ENCODE results near the gene CCDC198. TPM values are rescaled to one million over a fixed set of nuclear protein-coding genes. Genes with fewer than 3 reads are reported as not detected.

The CCDC198 gene
- total RNA-seq, 4 donors from 2014 or later: not detected

DNA sequence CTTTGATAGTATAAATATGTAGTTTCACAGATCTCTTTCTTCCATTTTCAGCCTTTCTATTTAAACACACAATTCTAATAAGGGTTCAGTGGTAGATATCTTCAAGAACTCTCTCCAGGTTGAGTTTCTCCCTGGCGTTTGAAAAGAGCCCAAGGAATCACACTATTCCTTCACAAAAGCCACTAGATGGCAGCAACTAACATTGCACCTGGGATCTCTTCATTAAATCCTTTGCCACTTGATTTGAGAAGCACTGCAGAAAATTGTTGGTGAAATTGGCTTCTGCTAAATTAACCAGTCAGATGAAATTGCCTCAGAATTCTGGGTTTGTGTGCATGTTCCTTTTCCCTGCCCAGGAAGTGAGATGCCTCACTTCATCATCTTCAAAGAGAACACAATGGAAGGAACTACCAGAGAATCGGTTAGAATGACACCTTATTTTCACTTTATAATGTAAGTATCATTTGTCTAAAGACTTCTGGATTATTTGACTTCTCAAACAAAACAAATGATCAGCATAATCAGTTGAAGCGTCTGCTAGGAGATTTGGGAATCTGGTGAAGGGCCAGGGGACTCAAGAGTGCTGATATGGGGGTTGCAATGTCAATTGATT lies 6.8 kb downstream of the CCDC198 start:
- no peak for ATAC-seq
- H3K27ac ChIP-seq: no peak overlapping the region
- no peaks in the 10 kb centered on the region for H3K27me3 ChIP-seq
- H3K4me1 ChIP-seq: no peaks in the 10 kb centered on the region
- no peaks in the 10 kb centered on the region for H3K36me3 ChIP-seq
- no peaks in the 10 kb centered on the region for H3K9me3 ChIP-seq
- WGBS, 2 donors (ENCODE audit: low coverage in 1 of 2): 21 to 35% methylated on average over 3 of the region's 3 CpGs
- no peak overlapping the region for H3K4me3 ChIP-seq
- no peak for TF ChIP-seq POLR2AphosphoS5 (IDR thresholded peaks at IDR 0.05)
- TF ChIP-seq, protein P1, sequence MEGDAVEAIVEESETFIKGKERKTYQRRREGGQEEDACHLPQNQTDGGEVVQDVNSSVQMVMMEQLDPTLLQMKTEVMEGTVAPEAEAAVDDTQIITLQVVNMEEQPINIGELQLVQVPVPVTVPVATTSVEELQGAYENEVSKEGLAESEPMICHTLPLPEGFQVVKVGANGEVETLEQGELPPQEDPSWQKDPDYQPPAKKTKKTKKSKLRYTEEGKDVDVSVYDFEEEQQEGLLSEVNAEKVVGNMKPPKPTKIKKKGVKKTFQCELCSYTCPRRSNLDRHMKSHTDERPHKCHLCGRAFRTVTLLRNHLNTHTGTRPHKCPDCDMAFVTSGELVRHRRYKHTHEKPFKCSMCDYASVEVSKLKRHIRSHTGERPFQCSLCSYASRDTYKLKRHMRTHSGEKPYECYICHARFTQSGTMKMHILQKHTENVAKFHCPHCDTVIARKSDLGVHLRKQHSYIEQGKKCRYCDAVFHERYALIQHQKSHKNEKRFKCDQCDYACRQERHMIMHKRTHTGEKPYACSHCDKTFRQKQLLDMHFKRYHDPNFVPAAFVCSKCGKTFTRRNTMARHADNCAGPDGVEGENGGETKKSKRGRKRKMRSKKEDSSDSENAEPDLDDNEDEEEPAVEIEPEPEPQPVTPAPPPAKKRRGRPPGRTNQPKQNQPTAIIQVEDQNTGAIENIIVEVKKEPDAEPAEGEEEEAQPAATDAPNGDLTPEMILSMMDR (IDR thresholded peaks at IDR 0.05): peak; percentile 30 to 61 (median 48)

DNA sequence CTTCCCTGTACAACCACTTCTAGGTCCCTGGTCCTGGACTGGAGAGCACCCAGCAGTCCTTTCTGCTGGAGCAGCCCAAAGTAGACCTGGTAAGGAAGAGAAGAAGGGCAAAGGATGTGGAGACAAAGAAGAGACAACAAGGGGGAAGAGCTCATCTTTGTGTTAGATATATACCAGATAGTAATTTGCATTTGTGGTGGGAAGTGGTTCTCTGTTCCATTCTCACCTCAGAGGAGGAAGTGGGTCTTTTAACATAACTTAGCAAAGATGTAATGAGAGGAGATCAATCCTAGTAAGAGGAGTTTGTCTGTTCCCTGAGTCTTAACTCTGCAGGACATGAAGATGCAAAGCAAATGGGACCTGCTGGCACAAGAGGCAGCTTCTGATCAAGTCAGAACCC lies 8.0 kb downstream of the CCDC198 start:
- Histone ChIP-seq H3K27me3 (no peaks in the 10 kb centered on the region), H3K36me3 (no peaks in the 10 kb centered on the region), H3K9me3 (no peaks in the 10 kb centered on the region), H3K27ac (no peak overlapping the region), H3K4me1 (no peaks in the 10 kb centered on the region), H3K4me3 (no peak overlapping the region)
- TF ChIP-seq, protein P1 (IDR thresholded peaks at IDR 0.05): no peak
- TF ChIP-seq POLR2A (IDR thresholded peaks at IDR 0.05) (no peak), EP300 (IDR thresholded peaks at IDR 0.05) (no peak), POLR2AphosphoS5 (IDR thresholded peaks at IDR 0.05) (no peak)
- ATAC-seq: no peak

DNA sequence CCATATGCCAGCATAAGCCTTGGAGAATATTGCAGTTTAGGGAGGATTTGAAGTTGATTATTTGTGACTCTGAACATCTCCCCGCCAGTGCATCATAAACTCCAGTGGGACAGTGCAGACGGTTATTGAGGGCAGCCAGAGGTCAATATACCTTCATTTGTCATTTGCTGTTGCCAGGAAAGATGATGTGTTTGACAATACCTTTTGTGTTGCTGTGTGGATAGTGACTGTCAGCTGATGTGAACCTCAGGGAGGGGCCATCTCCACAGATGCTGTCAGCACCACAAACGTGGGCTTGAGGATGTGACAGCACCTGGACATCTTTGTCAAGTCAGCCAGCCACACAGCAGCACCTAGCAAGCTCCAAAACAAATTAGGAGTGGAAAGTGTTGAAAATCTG lies 11.5 kb downstream of the CCDC198 start:
- TF ChIP-seq, protein P1 (IDR thresholded peaks at IDR 0.05): no peak
- no peak for TF ChIP-seq POLR2A (IDR thresholded peaks at IDR 0.05)
- no peak for TF ChIP-seq EP300 (IDR thresholded peaks at IDR 0.05)
- no peak for TF ChIP-seq POLR2AphosphoS5 (IDR thresholded peaks at IDR 0.05)

DNA sequence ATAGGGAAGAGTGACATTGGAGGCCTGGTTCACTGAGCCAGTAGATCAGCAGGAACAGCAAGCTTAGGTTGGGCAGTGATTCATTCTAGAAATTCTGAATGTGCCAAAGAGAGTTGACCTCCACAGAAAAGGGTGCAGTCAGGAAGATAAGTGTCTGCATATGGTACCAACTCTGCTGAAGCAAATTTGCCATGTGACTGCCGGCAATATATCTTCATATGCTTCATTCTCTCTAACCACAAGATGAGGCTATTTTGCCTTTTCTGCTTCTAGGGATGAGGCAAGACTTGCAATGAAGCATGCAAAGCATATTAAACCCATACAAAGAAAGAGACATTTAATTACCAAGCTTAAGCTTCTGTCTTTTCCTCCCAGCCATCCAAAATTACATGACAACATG lies 13.6 kb downstream of the CCDC198 start:
- no peak for ATAC-seq
- Histone ChIP-seq H3K36me3 (no peaks in the 10 kb centered on the region), H3K9me3 (no peaks in the 10 kb centered on the region), H3K4me3 (no peak overlapping the region), H3K4me1 (no peaks in the 10 kb centered on the region), H3K27ac (no peak overlapping the region), H3K27me3 (no peaks in the 10 kb centered on the region)
- WGBS, 2 donors (ENCODE audit: low coverage in 1 of 2): 90 to 100% methylated on average over 1 of the region's 1 CpG
- TF ChIP-seq POLR2A (IDR thresholded peaks at IDR 0.05) (no peak), POLR2AphosphoS5 (IDR thresholded peaks at IDR 0.05) (no peak), EP300 (IDR thresholded peaks at IDR 0.05) (no peak)
- TF ChIP-seq, protein P1 (IDR thresholded peaks at IDR 0.05): no peak

More for the DNA sequence above, 11.5 kb downstream of the CCDC198 start:
- Histone ChIP-seq H3K9me3 (no peaks in the 10 kb centered on the region), H3K27ac (no peak overlapping the region), H3K36me3 (no peaks in the 10 kb centered on the region), H3K4me3 (no peak overlapping the region), H3K27me3 (no peaks in the 10 kb centered on the region), H3K4me1 (no peaks in the 10 kb centered on the region)
- 29 to 49% methylated on average over 3 of the region's 3 CpGs for WGBS, 2 donors (ENCODE audit: low coverage in 1 of 2)
- no peak for ATAC-seq

DNA sequence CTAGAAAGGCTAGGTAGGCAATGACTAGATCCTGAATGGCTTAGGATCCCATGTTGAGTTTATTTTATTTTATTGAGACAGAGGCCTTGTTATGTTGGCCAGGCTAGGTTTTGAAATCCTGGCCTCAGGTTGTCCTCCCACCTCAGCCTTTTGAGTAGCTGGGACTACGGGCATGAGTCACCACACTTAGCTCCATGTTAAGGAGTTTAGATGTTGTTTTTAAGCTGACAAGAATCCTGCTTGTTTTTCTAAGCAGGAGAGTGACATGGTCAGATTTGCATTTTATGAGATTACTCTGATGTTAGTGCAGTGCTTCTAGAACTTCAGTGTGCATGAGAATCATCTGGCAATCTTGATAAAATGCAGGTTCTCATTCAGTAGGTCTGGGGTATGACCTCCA lies 14.5 kb downstream of the CCDC198 start:
- 36 to 71% methylated on average over 1 of the region's 1 CpG for whole genome bisulfite sequencing, 2 donors (ENCODE audit: low coverage in 1 of 2)
- Histone ChIP-seq H3K27me3 (no peaks in the 10 kb centered on the region), H3K4me3 (no peak overlapping the region), H3K4me1 (no peaks in the 10 kb centered on the region), H3K27ac (no peak overlapping the region), H3K36me3 (no peaks in the 10 kb centered on the region), H3K9me3 (no peaks in the 10 kb centered on the region)
- TF ChIP-seq, protein P1 (IDR thresholded peaks at IDR 0.05): no peak
- TF ChIP-seq EP300 (IDR thresholded peaks at IDR 0.05): no peak
- TF ChIP-seq POLR2A (IDR thresholded peaks at IDR 0.05): no peak
- no peak for TF ChIP-seq POLR2AphosphoS5 (IDR thresholded peaks at IDR 0.05)
- ATAC-seq: no peak

Data from gastroesophageal sphincter (tissue), 4 donors.